Renal cortex interstitium (tissue), 11 donors: ENCODE data around the gene NSMCE3. TPM values are rescaled to one million over a fixed set of nuclear protein-coding genes. Genes with fewer than 3 reads are reported as not detected.
A peak's percentile ranks its signal among the peaks of the same experiment; 100 is the strongest.

Source experiments
- DNase-seq, 11 donors: peaks; one replicate each; pipeline ENCODE4 v3.0.0-alpha.2; 2013; ENCODE audit warnings: low read depth in 9 of 11, low spot score in 4 of 11; ENCODE audit errors: extremely low read depth in 1 of 11
- polyA plus RNA-seq, 3 donors: library from polyadenylated mRNA; unstranded; fragments of 120-200 nt; gene quantifications; one replicate each; pipeline ENCODE4 v1.2.1, GENCODE V29; 2013; ENCODE audit not compliant: insufficient read length in 3 of 3

NSMCE3 gene
- polyA plus RNA-seq, 3 donors = 8.3 to 9.5 (median 9.4) TPM

DNA sequence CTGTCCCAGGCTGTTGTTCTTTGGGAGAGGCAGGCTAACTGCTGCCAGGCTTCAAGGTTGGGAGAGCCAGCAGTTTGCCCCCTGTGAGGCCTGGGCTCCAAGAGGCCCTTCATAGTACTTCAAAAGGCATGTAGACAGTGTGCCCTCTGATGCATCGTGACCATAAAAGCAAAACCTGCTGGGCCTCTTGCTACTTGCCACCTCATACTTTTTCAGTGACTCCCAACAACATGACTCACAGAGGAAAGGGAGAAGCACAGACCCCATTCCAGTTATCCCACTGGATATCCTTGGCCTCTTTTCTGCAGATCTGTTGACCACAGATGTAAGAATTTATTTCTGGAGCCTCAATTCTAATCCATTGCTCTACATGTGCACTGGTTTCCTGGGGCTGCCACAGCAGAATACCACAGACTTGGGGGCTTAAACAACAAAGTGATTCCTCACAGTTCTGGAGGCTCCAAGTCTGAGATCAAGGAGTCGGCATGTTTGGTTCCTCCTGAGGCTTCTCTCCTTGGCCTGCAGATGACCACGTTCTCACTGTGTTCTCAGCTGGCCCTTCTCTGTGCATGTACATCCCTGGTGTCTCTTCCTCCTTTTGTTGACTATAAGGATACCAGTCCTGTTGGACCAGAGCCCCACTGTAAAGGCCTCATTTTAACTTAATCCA is 8.9 kb upstream of the NSMCE3 start:
- no peak for DNase-seq

DNA sequence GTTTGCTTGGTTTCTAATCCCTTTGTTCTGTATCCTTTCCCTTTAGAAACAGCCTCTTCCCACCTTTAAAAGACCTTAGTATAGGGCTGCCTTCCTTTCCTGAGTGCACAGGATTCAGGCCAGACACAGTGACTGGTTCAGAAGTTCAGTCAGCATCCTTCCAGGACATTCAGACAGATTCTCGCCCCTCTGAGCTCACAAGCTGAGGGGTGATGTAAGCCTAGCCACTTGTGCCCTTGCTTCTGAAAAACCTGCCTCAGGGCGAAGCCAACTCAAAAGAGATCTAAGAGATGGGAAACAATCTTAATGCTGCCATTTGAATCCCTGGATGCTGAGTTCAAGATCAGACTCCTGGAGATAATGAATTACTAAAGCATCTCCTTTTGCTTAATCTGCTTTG is 6.7 kb upstream of the NSMCE3 start:
- DNase-seq = no peak

GRCh38 chr15:29275855-29276254 is 6.2 kb upstream of the NSMCE3 start:
- DNase-seq = no peak

- no peak for DNase-seq
Observed at GRCh38 chr15:29274946-29275345, 5.3 kb upstream of the NSMCE3 start.

- DNase-seq = no peak
Observed at GRCh38 chr15:29272219-29272618, 2.6 kb upstream of the NSMCE3 start.

GRCh38 chr15:29270976-29271375 is 1.4 kb upstream of the NSMCE3 start:
- no peak for DNase-seq

DNA sequence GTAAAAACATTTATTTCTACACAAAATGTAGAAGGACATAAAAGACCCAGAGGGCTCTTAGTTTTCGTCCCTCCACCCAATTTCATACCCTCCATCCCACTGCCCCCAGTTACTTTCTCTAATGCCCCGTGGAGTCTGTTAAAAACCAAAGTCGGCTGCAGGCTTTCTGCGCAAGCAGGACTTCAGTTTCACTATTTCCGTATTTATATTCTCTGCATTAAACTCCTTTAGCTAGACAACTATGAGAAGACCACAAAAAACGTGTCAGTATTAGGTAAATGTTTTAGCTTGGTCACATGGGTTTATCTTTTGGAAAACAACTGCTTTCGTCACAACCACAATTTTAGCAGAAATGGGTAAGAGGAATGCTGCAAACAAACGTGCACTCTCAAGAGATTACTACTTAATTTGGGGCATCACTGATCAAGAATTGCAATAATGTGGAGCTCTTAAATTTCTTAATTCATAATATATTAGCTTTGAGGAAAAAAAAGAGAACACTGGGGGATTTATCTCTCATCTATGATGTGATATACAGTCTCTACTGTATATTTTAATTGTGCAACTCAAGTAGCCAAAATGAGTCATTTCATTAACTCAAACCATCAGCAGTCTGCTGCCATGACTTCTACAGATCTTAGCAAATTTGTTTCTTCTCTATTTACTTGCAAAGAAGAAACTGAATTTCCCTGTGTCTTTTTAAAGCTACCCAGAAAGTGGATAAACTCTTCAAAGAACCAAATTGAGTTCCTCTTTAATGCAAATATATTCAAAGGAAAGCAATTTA is 740 bp upstream of the NSMCE3 start:
- DNase-seq = peak in 4 of 11 donors; percentile 6 to 29 (median 12)

DNA sequence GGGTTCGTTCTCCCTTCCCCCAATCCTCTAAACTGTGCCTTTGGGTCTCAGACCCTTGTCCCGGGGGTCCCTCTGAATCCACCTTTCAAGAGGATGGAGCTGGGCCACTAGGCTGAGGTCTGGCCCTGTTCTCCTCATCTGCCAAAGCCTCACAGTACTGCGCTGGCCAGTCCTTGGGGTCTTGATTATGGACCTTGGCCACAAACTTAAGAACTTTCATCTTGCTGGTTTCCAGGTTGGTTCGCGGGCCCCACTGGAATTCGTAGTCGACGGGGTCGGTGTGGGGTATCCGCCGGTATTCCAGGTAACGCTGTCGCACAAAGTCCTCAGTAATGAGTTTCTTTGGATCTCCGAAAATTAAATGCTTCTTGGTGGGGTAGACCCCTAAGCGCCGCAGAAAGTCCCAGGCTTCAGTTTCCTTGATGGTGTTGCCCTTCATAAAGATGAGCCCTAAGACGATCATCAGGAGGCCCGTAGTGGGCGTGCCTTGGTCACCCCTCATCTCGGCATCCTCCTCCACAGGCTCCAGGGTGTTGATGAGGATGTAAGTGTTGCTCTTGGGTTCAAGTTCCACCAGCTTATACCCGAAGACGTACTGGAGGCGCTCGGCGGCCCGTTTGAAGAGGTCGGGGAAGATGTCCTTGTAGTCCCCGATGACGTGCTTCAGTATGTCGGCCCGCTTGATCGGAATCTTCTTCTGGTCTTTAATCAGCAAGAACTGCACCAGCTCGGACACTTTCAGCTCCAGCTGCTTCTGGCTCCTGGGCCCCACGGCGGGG is 727 bp downstream of the NSMCE3 start:
- DNase-seq = peak in 7 of 11 donors; percentile 6 to 40 (median 34)

GRCh38 chr15:29266052-29266582 is 3.5 kb downstream of the NSMCE3 start:
- no peak for DNase-seq

DNA sequence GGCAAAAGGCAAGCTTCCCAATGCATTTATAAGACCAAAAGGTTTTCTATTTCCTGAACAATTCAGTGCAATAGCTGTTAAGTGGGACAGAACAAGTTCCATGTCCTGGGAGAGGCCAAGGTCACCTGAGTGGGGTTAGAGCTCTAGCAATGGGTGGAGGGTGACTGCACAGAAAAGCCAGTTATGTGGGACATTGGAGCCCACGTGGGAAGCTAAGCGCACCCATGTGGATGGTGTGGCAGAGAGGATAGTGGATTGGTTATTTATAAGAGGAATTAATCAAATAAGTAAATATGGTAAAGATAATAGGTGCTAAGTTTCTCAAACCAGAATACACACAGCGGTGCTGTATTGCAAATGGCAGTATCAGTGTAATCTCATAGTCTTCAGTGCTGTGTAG is 6.3 kb downstream of the NSMCE3 start:
- DNase-seq = no peak

DNA sequence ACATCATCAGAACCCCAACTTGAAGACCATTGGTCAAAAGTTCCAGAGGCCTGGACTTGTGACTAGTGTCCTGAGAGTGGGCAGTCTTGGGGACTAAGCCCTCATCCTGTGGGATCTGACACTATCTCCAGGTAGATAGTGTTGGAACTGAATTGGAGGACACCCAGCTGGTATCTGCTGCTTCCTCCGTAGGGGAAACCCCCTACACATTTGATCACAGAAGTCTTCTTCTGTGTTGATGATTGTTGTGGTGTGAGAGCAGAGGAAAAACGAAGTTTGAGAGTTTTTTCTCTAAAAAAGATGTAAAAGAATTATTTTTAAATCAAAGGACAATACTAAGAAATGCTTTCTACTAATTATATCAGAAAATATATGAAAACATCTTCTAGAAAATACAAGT is 6.9 kb downstream of the NSMCE3 start:
- DNase-seq = no peak

DNA sequence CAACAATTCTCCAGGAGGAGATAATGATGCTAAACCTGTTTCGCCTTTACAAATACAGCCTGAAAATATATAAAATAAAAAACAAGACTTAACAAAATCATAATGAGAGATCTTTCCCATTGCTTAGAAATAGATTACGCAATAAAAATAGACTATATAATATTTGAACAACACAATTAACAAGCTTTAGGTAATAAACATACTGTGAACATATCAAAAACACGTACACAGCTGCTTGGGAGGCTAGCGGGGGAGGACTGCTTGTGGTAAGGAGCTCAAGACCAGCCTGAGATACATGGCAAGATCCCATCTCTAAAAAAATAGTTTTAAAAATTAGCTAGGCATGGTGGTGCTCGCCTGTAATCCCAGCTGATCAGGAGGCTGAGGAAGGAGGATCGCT is 8.7 kb downstream of the NSMCE3 start:
- no peak for DNase-seq

DNA sequence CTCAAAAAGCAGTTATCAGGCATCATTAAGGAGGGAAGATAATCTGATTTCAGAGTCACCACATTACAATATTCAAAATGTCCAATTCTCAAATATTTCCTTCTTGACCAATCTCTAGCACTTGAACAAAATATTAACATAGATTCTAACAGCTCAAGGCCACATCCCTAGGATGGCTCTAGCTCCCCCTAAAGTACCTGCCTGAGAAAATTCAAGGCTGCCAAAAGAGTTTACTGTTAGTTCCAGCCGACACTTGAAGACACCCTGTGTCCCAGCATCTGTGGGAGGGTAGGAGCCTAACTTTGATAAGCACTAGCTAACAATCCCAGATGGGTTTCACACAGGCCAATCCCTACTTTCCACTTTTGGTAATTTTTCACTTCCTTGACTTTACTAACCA is 10.4 kb downstream of the NSMCE3 start:
- DNase-seq = no peak

- no peak for DNase-seq
Observed at GRCh38 chr15:29252234-29252633, 17.4 kb downstream of the NSMCE3 start.

GRCh38 chr15:29244544-29244943 is 25.1 kb downstream of the NSMCE3 start:
- no peak for DNase-seq

DNA sequence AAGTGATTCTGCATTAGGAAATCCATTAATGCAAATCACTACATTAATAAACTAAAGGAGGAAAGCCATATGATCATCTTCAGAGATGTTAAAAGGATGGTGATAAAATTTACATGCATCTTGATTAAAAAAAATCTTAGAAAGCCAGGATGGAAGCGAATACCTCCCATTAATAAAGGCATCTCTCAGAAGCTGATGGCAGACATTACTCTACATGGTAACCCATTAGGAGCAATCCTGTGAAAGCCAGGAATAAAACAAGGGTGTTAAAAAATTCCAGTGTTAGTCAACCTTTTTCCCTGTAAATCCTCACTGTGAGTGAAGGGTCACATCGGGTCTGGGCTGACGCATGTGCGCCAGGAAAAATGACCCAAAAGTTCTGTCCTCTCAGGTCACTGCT is 25.5 kb downstream of the NSMCE3 start:
- no peak for DNase-seq

- DNase-seq = peak in 2 of 11 donors; percentile 15 to 29
Observed at GRCh38 chr15:29242456-29243242, 27.0 kb downstream of the NSMCE3 start.

- DNase-seq = no peak
Observed at GRCh38 chr15:29241207-29241606, 28.4 kb downstream of the NSMCE3 start.

GRCh38 chr15:29239395-29239794 is 30.2 kb downstream of the NSMCE3 start:
- no peak for DNase-seq
